LNCaP clone FGC (cell line): ENCODE data around the gene ASAP3.
"Not testable (repeated sequence)": the region's sequence is repeated elsewhere in the genome, so short reads cannot be mapped to it uniquely, and the experiment has no call there.

Experiments
- DNase-seq: peaks from one replicate; pipeline ENCODE4 v3.0.0-alpha.2; 2011; ENCODE audit warnings: low read depth
- H3K4me3 ChIP-seq: 2 replicates; pipeline ENCODE4 v1.5.1; 2011; ENCODE audit warnings: mild to moderate bottlenecking, low read depth, low read length, control low read depth
- TF ChIP-seq, protein P1 (sequence below): IDR thresholded peaks from 2 replicates; pipeline ENCODE4 v1.5.1; 2012; ENCODE audit warnings: mild to moderate bottlenecking; ENCODE audit not compliant: control insufficient read depth, insufficient read depth; ENCODE audit errors: extremely low read depth

ASAP3 gene

DNA sequence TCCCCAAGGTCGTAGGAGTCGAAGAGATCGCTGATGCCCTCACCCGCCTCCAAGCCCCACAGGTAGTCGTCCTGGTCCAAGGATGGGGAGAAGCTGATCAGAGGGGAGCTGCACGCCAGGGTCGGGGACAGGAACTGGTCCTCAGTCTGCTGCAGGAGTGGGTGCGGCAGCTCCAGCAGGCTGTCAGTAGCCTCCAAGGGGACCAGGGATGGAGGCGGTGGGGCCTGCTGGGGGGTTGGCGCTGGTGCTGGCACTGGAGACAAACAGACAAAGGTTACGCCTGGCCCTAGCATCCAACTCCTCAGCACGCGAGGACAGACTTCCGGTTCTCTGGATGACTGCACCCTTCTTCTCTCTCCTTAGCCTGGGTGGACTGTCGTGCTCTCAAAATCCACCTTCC is 25.9 kb upstream of the ASAP3 start:
- DNase-seq = no peak
- TF ChIP-seq, protein P1, sequence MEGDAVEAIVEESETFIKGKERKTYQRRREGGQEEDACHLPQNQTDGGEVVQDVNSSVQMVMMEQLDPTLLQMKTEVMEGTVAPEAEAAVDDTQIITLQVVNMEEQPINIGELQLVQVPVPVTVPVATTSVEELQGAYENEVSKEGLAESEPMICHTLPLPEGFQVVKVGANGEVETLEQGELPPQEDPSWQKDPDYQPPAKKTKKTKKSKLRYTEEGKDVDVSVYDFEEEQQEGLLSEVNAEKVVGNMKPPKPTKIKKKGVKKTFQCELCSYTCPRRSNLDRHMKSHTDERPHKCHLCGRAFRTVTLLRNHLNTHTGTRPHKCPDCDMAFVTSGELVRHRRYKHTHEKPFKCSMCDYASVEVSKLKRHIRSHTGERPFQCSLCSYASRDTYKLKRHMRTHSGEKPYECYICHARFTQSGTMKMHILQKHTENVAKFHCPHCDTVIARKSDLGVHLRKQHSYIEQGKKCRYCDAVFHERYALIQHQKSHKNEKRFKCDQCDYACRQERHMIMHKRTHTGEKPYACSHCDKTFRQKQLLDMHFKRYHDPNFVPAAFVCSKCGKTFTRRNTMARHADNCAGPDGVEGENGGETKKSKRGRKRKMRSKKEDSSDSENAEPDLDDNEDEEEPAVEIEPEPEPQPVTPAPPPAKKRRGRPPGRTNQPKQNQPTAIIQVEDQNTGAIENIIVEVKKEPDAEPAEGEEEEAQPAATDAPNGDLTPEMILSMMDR = no peak
- no peak overlapping the region for H3K4me3 ChIP-seq

DNA sequence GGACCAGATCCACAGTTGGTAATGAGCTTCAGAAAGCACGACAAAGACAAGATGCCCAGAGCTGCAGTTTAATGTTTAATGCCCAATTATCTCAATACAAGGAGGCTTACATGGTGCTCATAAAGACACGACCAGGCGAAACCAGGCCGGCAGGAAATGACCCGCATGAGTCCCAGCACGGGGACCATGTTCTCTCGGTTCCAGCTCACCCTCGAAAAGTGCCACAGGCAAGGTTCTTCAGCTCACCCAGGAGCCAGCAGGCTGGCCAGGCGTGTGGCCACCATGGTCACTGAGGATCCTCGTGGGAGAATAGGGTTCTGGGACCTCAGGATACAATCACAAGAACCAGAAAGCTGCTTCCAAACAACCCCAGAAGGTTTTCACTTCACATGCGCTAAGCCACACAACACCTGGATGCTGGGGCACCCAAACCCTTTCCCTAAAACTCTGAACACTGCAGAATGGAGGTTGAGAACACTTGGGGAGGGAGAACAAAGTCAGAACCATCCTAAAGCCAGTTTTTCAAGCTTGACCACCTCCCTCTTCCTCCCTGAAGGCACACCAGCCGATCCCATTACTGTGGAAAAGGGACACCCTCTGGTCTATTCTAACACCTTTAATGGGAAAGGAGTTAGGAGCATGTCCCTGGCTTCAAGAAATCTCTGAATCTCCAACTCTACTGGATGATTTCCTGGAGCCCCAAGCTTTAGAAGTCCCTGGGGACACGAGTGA is 22.6 kb upstream of the ASAP3 start:
- no peak overlapping the region for H3K4me3 ChIP-seq
- TF ChIP-seq, protein P1 = no peak
- no peak for DNase-seq

DNA sequence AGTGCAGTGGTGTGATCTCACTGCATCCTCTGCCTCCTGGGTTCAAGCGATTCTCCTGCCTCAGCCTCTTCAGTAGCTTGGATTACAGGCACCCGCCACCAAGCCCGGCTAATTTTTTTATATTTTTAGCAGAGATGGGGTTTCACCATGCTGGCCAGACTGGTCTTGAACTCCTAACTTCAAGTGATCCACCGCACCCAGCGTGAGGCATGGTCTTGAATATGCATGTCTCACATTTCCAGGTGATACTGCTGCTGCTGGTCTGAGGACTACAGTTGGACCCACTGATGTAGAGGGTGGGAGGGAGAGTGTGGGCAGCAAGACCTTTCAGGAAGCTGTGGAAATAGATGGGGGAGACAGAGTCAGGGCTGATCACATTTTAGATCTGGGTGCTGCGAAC is 21.9 kb upstream of the ASAP3 start:
- no peak for DNase-seq
- H3K4me3 ChIP-seq = no peak overlapping the region
- TF ChIP-seq, protein P1 = no peak

DNA sequence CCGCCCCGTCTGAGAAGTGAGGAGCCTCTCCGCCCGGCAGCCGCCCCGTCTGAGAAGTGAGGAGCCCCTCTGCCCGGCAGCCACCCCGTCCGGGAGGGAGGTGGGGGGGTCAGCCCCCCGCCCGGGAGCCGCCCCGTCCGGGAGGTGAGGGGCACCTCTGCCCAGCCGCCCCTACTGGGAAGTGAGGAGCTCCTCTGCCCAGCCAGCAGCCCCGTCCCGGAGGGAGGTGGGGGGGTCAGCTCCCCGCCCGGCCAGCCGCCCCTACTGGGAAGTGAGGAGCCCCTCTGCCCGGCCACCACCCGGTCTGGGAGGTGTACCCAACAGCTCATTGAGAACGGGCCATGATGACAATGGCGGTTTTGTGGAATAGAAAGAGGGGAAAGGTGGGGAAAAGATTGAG is 20.2 kb upstream of the ASAP3 start:
- DNase-seq, H3K4me3 ChIP-seq: not testable (repeated sequence)

DNA sequence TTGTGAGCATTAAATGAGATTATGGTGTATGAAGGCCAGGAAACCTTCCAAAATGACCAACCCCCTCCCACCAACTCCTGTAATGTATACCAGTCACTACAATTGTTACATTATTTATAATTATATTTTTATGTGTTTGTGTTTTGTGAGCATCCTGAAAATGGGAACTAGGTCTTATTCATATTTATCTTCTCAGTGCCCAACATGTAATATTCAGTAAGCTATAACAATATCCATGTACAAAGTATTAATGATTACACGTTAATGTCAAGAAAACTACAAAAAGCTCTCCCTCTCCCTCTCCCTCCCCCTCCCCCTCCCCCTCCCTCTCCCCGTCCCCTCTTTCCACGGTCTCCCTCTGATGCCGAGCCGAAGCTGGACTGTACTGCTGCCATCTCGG is 19.0 kb upstream of the ASAP3 start:
- DNase-seq = no peak
- H3K4me3 ChIP-seq = no peak overlapping the region
- TF ChIP-seq, protein P1 = no peak

DNA sequence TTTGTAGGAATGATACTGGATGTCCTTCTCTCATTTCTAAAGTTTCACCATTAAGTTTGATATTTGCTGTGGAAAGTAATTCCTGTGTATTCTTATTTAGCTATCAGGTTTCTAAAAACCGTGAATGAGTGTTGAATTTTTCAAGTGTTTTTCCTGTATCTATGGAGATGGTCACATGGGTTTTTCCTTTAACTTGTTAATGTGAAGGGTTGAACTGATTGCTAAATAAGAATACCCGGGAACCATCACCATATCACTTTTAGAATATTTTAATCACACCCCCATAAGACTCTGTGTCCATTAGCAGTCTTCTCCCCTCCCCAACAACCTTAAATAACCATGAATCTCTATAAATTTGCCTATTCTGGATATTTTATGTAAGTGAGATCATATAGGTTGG is 16.5 kb upstream of the ASAP3 start:
- TF ChIP-seq, protein P1 = no peak
- H3K4me3 ChIP-seq = no peak overlapping the region
- DNase-seq = no peak

DNA sequence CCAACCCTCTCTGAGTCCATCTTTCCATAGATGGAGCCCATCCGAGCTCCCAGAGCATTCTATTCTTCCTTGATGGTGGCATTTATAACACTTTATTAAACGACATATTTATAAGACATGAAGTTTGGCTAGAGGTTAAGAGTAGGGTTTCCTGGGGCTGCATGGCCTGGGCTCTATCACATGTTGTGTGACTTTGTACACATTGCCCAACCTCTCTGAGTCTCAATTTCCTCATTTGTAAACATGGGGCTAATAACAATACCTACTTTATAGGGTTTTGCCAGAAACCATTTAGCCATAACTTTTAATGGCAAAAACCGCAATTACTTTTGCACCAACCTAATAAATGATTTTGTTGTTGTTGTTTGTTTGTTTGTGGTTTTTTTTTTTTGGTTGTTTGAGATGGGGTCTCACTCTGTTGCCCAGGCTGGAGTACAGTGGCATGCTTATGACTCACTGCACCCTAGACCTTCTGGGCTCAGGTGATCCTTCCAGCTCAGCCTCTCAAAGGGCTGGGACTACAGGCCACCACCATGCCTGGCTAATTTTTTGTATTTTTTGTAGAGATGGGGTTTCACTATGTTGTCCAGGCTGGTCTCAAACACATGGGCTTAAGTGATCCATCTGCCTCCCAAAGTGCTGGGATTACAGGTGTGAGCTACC is 13.9 kb upstream of the ASAP3 start:
- DNase-seq = no peak
- H3K4me3 ChIP-seq = no peak overlapping the region
- TF ChIP-seq, protein P1 = no peak
